ENCODE measurements around the gene NDUFA13.
A peak's percentile ranks its signal among the peaks of the same experiment; 100 is the strongest.

The NDUFA13 gene

DNA sequence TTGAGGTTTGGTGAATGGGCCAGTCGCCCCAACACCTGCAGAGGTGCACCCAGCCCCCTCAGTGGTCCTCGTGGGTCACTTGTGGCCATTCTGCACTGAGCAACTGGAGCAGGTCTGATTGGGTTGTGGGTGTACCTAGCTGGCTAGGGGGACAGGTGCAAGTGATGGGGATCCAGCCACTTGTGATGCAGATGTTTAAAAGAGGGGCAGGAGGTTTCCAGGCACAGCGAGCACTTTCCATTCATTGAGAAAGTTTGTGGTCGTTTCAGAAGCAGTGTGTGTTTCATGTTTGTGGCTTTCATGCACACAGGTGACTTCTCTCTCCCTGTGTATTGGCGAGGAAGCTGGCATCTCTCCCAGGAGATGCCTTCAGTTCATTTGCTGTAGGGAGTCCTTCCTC, 35.3 kb upstream of the NDUFA13 start:
- H3K4me2 ChIP-seq, result peak overlapping the region; percentile 60
- H3K4me1 ChIP-seq, result peaks cover 79% of the 10 kb centered on the region
- no peaks in the 10 kb centered on the region for H3K27me3 ChIP-seq
- no peaks in the 10 kb centered on the region for H3K9me3 ChIP-seq
- H3K4me3 ChIP-seq, result no peak overlapping the region
- H3K9ac ChIP-seq, result 0 out of 2 replicates have a peak overlapping the region, but pooled peaks have one; percentile 21
- peaks cover 100% of the 10 kb centered on the region for H4K20me1 ChIP-seq
- H3K36me3 ChIP-seq, result peaks cover 75% of the 10 kb centered on the region
- peak overlapping the region; percentile 8; the same call in 1 of the 2 replicates for H3K27ac ChIP-seq
- no peak for TF ChIP-seq Cebpa-rat (IDR thresholded peaks at IDR 0.05)

DNA sequence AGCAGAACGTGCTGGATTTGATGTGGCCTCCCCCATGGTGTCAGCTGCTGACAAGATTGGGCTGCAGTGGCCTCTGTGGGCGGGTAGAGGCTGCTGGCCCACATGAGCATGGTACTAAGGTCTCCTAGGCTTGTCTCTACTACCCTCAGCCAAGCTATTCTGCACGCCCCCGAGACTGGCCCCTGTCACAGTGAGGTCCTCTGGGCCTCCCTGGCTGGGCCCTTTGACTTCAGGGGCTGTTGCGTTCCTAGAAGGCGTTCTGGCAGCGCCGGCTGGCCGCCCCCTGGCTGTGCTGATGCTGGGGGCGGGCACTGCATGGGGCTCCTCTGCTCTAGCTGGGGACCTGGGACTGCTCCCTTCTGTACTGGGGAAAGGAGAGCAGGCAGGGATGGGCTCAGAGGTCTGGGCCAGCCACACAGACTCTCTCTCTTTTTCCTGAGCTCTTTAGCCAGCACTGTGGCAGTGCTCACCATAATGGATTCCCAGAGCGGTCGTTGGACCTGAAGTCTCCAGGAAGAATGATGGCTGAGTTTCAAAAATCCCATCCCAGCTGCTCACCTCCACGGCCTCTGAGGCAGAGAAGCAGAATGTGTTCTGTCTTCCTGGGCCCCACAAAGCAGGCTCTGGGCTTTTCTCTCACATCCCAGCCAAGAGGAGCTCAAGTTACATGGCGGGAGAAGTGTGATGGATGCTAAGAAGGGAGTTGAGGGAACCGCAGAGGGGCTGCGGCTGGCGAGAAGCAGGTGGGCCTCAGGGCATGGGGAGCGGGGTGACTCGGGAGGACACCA, 33.0 kb upstream of the NDUFA13 start:
- Histone ChIP-seq H3K4me2 (peak overlapping the region; percentile 13), H3K27ac (peak overlapping the region; percentile 34)

GRCh38 chr19:19485161-19485997, 30.6 kb upstream of the NDUFA13 start:
- no peak for TF ChIP-seq Cebpa-rat (IDR thresholded peaks at IDR 0.05)
- H3K4me2 ChIP-seq, result peak overlapping the region; percentile 82
- peaks cover 56% of the 10 kb centered on the region for H3K36me3 ChIP-seq
- peaks cover 99% of the 10 kb centered on the region for H3K4me1 ChIP-seq
- peaks cover 99% of the 10 kb centered on the region for H4K20me1 ChIP-seq
- peak overlapping the region; percentile 52; the same call in 1 of the 2 replicates for H3K9ac ChIP-seq
- no peaks in the 10 kb centered on the region for H3K27me3 ChIP-seq
- peak overlapping the region; percentile 43 for H3K4me3 ChIP-seq
- H3K27ac ChIP-seq, result peak overlapping the region; percentile 74
- H3K9me3 ChIP-seq, result no peaks in the 10 kb centered on the region

More for the DNA sequence above, 33.0 kb upstream of the NDUFA13 start:
- Histone ChIP-seq H3K27me3 (no peaks in the 10 kb centered on the region), H3K36me3 (peaks cover 72% of the 10 kb centered on the region), H3K4me1 (peaks cover 95% of the 10 kb centered on the region), H4K20me1 (peaks cover 99% of the 10 kb centered on the region), H3K4me3 (no peak overlapping the region), H3K9me3 (no peaks in the 10 kb centered on the region), H3K9ac (no peak overlapping the region)
- no peak for TF ChIP-seq Cebpa-rat (IDR thresholded peaks at IDR 0.05)

- no peak for TF ChIP-seq Cebpa-rat (IDR thresholded peaks at IDR 0.05)
- Histone ChIP-seq H3K36me3 (peaks cover 55% of the 10 kb centered on the region), H3K27ac (peak overlapping the region; percentile 74), H3K9ac (peak overlapping the region; percentile 52; the same call in 1 of the 2 replicates), H3K4me3 (0 out of 2 replicates have a peak overlapping the region, but pooled peaks have one; percentile 43), H3K4me2 (peak overlapping the region; percentile 82), H3K9me3 (no peaks in the 10 kb centered on the region), H4K20me1 (peaks cover 99% of the 10 kb centered on the region), H3K4me1 (peaks cover 97% of the 10 kb centered on the region), H3K27me3 (no peaks in the 10 kb centered on the region)
These were observed 30.1 kb upstream of the NDUFA13 start for GRCh38 chr19:19485998-19486290.

DNA sequence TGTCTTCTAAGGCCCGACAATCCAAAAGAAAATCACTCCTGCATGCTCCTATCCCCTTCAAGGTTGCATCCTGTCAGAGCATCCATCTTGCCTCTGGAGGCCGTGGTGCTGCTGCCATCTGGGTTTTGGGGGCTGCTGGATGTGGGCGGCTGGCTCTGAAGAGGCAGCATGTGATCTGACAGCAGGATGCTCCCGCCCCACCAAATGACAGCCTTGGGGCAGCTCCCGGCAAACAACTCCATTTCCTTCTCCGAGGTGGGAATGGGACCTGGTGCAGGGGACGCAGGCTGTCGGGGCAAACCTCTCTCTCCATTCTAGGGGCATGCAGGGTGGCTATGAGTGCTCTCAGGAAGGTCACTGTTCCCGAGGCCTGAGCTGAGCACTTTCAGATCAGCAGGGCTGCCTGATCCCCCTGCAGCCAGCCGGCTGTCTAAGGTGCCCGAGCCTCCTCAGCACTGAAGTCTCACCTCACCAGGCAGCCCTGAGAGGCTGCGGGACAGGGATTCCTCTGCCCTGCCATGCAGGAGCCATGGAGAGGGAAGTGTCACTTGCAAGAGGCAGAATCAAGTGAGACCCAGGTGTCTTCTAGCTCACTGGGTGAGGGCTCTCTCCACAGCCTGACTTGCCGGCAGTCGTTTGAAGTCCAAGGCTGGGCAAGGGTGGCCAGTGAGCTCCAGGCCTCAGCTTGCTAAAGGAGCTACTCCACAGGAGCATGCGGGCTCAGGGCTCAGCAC, 29.5 kb upstream of the NDUFA13 start:
- Histone ChIP-seq H3K27ac (peak overlapping the region; percentile 74), H3K9ac (peak overlapping the region; percentile 52; the same call in 1 of the 2 replicates), H3K4me1 (peaks cover 91% of the 10 kb centered on the region), H3K4me3 (no peak overlapping the region), H3K36me3 (peaks cover 55% of the 10 kb centered on the region), H3K9me3 (no peaks in the 10 kb centered on the region), H3K27me3 (no peaks in the 10 kb centered on the region), H3K4me2 (peak overlapping the region; percentile 82), H4K20me1 (peaks cover 99% of the 10 kb centered on the region)
- TF ChIP-seq Cebpa-rat (IDR thresholded peaks at IDR 0.05), result no peak

GRCh38 chr19:19487077-19487949, 28.7 kb upstream of the NDUFA13 start:
- peak overlapping the region; percentile 82 for H3K4me2 ChIP-seq

DNA sequence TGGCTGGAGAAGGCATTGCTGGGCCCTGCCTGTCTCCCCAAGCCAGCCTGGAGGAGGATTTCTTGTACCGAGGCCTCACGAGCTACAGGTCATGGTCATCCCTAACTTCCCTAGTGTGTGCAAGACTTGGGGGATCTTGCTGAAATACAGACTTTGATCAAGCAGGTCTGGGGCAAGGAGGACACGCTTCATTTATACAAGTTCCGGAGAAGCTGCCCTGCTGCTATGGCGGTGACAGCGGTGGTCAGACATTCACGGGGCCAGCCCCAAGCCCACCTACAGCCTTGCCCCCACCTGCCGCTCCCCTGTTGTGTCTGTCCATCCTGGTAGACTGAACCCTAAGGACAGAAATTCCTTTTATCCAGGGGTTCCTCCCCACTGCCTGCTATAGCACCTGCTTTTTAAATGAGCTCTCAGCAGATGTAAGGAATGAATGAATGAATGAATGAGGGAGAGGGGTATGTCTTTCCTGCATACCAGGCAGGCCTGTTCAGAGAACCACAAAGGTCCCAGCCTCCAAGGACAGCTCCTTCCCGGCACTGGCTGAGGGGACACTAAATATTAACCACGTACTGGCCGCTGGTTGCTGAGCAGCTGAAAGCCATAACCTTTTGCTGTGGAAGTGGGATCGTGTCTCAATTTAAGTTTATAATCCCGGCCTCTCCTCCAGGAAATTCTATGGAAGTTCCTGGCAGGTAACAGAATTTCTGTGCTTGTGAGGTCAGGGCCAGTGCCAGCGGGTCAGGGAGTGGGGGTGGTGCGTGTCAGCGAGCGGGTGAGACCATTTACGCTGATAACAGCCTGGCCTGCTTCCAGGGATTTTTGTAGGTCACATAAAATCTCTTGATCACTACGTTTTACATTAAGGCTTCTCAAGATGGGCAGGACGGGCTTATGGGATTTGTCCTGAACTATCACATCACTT, 27.8 kb upstream of the NDUFA13 start:
- peak overlapping the region; percentile 79 for H3K27ac ChIP-seq
- H3K9ac ChIP-seq, result peak overlapping the region; percentile 62
- peaks cover 55% of the 10 kb centered on the region for H3K36me3 ChIP-seq
- peaks cover 74% of the 10 kb centered on the region for H3K4me1 ChIP-seq
- H3K9me3 ChIP-seq, result no peaks in the 10 kb centered on the region
- H3K4me3 ChIP-seq, result no peak overlapping the region
- peak overlapping the region; percentile 82 for H3K4me2 ChIP-seq
- peaks cover 99% of the 10 kb centered on the region for H4K20me1 ChIP-seq
- TF ChIP-seq Cebpa-rat (IDR thresholded peaks at IDR 0.05), result no peak
- H3K27me3 ChIP-seq, result no peaks in the 10 kb centered on the region

More at GRCh38 chr19:19487077-19487949, 28.7 kb upstream of the NDUFA13 start:
- no peak for TF ChIP-seq Cebpa-rat (IDR thresholded peaks at IDR 0.05)
- Histone ChIP-seq H3K9me3 (no peaks in the 10 kb centered on the region), H3K4me1 (peaks cover 83% of the 10 kb centered on the region), H3K4me3 (no peak overlapping the region), H4K20me1 (peaks cover 99% of the 10 kb centered on the region), H3K27me3 (no peaks in the 10 kb centered on the region), H3K9ac (peak overlapping the region; percentile 62), H3K27ac (peak overlapping the region; percentile 79), H3K36me3 (peaks cover 55% of the 10 kb centered on the region)
